HG02973 (cell line): Measurements from ENCODE around the gene ALG12.

Source experiments
- ATAC-seq: cut with Tn5 transposase; IDR thresholded peaks from one replicate; pipeline ENCODE4 v1.9.1; 2021; ENCODE audit warnings: moderate library complexity; ENCODE audit not compliant: unreplicated experiment

Gene ALG12

DNA sequence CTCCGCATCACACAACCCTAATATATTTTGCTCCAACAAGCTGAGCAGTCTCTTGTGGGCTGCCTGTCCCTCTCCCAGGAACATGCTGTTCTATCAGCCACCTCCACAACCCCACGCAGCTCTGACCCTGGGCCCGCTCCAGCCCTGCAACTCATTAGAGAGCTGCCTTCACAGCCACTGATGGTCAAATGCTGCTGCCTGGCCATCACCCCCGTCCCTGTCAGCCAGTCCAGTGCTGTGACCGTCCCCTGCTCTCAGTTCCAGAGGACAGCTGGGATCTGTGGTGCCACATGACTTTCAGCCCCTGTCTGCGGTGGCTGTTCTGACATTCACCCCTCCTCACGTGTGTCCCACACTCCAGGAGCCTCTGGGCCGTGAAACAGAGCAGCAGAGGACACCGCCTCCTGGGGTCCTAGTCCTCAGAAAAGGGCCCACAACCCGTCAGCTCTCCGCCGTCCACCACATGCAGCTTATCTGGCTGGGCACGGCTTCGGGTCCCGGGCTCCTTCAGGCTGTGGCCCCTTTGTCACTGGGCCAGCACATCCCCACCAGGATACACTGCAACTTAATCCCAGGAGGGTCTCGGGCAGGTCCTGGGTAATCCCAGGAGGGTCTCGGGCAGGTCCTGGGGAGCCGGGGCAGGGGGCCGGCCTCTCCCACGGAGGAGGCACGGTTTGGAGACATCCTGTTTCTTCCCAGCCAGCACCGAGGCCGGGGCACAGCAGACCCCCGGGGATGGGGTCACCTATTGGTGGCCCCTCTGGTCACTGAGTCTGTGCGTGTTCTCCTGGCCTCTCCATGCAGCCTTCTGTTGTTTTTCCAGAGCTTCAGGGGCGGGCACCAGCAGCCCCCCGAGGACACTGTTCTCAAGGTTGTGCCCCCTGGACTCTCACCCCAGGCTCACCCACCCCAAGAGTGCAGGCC, 15.3 kb upstream of the ALG12 start:
- no peak for ATAC-seq

GRCh38 chr22:49930596-49931412, 12.6 kb upstream of the ALG12 start:
- ATAC-seq, result no peak

GRCh38 chr22:49929994-49930575, 11.8 kb upstream of the ALG12 start:
- ATAC-seq, result no peak

GRCh38 chr22:49929211-49929979, 11.2 kb upstream of the ALG12 start:
- no peak for ATAC-seq

DNA sequence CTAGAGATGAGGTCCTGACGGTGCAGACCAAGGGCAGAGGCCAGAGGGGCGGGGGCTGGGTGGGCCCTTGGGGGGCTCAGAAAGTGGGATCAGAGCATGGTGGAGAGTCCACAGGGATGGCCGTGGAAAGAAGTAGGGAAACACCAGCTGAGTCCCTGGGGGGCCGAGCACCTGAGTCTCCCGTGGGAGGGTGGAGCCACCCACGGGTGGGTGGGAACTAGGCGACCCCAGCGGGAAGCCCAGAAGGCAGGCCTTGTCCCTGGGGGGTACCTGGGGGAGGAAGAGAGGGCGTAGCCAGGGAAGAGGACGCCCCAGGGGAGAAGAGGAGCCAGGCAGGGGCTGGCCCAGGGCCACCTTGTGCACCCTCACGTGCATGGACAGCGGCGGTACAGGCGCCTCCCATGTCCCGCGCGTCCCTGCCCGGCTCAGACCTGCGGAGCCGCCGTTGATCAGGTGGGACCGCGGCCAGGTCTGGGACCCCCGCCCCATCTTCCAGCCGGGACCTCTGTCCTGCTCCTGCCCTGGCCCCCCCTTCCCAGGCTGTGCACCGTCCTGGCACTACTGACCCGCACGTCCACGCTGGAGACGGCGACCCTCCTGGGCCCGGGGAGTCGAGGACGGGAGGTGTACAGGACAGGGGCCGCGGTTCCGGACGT, 10.4 kb upstream of the ALG12 start:
- no peak for ATAC-seq

DNA sequence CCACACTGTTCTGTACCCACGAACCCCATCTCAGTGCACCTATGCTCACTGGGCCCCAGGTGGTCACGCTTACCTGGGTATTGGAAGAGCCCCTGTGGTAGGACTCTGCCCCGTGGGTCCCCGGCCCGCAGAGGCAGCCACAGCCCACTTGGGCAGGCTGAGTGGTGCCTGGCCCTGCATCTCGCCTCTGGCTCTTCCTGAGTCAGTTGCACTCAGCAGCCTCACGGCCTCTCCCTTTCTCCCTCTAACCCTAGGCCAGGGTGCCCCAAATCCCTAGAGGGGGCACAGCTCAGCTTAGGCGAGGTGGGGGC, 9.9 kb upstream of the ALG12 start:
- ATAC-seq, result no peak

- ATAC-seq, result no peak
Observed at GRCh38 chr22:49927483-49928184, 9.4 kb upstream of the ALG12 start.

GRCh38 chr22:49926916-49927315, 8.7 kb upstream of the ALG12 start:
- no peak for ATAC-seq

DNA sequence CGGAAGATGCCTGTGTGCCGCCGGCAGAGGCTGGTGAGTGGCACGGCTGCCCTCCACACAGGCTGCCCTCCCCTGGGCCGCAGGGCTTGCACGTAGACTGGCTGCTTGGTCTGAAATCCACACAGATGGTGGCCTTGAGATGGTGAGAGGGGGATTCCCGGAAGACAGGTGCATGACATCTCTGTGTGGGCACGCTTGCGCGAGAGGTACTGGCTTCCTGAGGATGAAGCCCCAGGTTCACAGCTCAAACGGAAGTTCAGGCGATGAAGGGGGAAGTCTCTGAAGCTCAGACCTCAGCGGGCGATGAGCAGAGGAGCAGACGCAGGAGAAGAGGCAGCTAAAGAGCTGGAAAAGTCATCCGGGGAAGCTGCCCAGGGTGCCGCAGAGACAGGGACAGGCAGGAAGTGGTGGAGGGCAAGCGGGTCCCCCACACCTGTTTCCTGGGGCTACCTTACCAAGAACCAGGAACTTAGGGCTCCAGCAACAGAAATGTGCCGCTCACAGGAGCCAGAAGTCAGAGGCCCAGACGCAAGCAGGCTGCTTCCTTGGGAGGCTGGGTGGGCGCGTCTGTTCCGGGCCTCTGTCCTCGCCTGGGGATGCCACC, 7.4 kb upstream of the ALG12 start:
- ATAC-seq, result no peak

GRCh38 chr22:49924113-49924833, 6.0 kb upstream of the ALG12 start:
- no peak for ATAC-seq

GRCh38 chr22:49923445-49923844, 5.2 kb upstream of the ALG12 start:
- ATAC-seq, result no peak

- no peak for ATAC-seq
Observed at GRCh38 chr22:49922926-49923325, 4.7 kb upstream of the ALG12 start.

GRCh38 chr22:49922484-49922883, 4.2 kb upstream of the ALG12 start:
- ATAC-seq, result no peak

DNA sequence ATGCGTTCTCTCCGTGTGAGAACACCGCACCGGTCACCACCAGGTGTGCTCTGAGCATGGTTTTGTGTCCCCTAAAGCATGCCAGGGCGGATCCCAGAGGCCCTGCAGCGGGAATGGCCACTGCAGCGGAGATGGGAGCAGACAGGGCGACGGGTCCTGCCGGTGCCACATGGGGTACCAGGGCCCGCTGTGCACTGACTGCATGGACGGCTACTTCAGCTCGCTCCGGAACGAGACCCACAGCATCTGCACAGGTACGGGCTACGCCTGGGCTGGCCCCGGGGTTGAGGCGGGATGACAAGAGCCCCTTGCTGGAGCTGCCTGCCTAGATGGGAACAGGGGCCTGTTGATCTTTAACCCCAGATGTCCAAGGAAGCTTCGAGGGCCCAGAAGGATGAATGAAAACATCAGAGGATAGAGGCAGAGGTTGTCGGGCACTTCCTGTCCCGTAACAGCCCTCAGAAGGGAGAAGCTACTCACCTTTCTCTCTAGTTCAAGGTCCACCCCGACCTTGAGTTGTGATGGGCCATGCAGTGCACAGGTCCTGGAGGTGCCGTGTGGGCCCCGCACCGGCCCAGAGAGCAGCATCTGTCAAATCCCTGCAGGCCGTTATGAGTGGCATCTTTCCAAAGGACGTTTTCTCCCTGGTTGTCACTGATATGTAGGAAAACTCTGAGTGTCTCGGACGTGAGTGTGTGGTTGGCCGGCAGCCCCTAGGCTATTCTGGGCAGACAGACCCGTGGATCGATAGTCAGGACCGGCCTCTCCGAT, 3.5 kb upstream of the ALG12 start:
- no peak for ATAC-seq

DNA sequence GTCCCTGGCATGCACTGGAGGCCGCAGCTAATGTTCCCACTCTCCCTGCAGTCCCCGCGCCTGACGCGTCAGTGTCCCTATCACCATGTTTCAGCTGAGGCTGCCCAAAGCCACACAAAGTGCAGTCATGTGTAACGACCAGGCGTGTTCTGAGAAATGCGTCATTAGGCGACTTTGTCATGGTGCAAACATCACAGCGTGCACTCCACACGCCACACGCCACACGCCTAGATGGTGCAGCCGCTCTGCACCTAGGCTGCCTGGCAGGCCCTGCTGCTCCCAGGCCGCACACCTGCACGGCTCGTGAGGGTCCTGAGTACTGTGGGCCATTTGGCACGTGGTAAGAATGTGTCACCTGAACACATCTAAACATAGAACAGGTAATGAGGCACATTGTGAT, 2.6 kb upstream of the ALG12 start:
- ATAC-seq, result no peak

DNA sequence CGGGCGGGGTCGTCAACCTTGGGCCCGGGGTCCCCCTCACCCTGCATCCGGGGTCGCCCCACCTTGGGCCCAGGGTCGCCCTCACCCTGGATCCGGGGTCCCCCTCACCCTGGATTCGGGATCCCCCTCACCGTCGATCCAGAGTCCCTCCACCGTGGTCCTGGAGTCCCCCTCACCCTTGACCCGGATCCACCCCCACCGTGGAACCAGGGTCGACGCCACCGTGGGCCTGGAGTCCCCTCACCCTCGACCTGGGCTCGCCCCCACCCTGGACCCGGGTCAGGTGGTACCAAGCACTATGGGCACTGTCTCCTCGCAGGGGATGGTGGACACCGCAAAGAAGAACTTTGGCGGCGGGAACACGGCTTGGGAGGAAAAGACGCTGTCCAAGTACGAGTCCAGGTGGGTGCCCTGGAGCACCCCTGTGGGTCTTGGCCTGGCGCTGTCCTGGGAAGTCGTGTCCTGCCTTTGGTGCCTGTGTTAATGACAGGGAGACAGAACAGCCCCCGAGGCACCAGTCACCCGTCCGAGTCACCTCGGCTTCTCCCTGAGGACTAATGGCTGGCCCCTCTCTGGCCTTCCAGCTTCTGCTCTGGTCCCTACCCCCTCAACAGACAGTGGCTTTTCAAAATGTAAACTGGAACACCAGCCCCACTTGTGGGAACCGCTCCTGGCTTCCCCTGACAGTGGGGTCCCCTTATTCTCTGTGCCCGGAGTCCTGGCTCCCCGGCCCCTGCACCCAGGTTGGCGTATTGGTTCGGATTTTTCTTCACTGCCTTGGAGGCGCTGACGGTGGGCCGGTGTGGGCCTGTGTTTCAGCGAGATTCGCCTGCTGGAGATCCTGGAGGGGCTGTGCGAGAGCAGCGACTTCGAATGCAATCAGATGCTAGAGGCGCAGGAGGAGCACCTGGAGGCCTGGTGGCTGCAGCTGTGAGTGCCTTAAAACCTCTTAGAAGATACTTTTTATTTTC, 958 bp upstream of the ALG12 start:
- no peak for ATAC-seq

GRCh38 chr22:49916831-49917230, 1.4 kb downstream of the ALG12 start:
- no peak for ATAC-seq
